Left kidney (tissue), 2 donors: ENCODE data around the gene CHP2. TPM values are rescaled to one million over a fixed set of nuclear protein-coding genes. Genes with fewer than 3 reads are reported as not detected.
"Not testable (repeated sequence)": the region's sequence is repeated elsewhere in the genome, so short reads cannot be mapped to it uniquely, and the experiment has no call there.

ENCODE experiments used
- DNase-seq: peaks from one replicate; pipeline ENCODE4 v3.0.0-alpha.2; 2013
- polyA plus RNA-seq: library from polyadenylated mRNA; unstranded; fragments of 120-200 nt; gene quantifications from one replicate; pipeline ENCODE4 v1.2.1, GENCODE V29; 2013; ENCODE audit not compliant: insufficient read length

CHP2 gene
- polyA plus RNA-seq, 1 donor, result 1.0 TPM

DNA sequence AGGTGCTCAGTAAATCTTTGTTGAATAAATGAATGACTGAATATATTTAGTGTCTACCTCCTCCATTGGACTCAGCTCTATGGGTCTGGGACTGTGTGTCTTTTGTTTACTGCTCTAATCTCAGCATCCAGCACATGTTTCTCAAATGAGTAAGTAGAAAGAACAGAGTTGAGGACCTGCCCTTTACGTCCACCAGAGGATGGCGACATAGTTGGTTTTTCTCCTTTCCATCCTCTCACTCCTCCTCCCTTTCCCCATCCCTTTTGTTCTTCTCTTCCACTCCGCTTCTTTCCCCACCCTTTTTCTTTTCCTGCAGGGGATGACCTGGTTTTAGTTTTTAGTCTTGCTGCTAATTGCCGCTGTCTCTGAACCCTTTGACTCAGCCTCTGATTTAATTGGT lies 12.1 kb upstream of the CHP2 start:
- no peak for DNase-seq

DNA sequence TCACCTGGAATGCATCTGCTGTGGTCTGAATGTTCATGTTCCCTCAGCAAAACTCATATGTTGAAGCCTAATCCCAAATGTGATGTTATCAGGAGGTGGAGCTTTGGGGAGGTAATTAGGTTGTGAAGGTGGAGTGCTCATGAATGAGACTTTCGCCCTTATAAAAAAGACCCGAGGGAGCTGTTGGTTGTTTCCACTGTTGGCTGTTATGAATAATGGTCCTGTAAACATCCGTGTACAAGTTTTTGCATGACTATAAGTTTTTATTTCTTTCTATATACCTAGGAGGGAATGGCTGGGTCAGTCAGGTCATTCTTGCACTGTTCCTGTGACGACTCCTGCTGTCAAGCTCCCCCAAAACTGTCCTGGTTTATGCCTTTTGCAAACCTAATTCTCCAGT lies 9.6 kb upstream of the CHP2 start:
- DNase-seq, result no peak

DNA sequence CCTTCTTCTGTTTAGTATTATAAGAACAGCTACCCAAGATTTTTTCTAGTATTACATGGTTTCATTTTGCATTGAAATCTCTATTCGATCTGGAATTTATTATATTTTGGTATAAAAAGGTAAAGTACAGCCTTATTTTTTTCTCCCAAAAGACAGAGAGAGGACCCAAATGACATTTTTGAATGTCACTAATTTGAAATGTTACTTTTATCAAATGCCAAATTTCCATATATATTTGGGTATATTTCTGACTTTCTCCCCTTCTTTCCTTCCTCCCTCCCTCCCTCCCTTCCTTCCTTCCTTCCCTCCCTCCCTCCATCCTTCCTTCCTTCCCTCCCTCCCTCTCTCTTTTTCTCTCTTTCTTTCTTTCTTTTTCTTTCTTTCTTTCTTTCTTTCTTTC lies 6.2 kb upstream of the CHP2 start:
- no peak for DNase-seq

DNA sequence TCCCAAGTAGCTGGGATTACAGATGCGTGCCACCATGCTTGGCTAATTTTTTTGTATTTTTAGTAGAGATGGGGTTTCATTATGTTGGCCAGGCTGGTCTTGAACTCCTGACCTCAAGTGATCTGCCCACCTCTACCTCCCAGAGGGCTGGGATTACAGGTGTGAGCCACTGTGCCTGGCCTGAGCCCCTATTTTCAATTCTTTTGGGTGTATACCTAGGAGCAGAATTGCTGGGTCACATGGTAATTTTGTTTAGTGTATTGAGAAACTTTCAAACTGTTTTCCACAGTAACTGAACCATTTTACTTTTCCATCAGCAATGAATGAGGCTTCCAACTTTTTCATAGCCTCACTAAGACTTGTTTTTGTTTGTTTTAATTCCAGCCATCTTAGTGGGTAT lies 3.8 kb upstream of the CHP2 start:
- not testable (repeated sequence) for DNase-seq

DNA sequence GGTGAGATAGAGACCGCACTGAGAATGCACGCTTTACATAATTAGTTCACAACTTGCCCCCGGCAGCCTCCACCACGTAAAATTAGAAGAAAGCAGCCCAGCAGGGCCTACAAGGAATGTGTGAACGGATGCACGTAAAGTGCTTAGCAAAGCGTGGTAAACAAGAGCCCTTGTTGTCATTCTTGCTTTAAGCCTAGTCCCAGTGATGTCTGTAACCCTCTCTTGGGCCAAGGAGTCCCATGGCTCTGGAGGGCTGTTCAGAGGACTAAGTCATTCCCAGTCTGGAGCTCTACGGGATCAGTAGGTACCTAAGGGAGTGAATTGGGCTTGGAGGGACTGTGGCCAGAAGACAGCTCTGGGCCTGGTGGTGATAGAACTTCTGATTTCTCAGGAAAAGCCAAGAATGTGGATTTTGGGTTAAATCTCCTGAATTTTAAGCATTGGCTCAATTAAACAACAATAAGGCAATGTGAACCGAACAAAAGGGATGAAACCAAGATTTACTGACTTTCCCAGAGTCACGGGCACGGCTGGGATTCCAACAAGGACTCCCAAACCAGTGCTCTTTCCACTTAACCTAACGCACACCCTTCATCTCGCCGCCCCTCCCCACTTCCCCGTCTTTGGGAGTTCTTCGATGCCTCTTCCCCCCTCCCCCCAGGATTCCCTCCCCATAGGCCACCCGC lies 775 bp upstream of the CHP2 start:
- no peak for DNase-seq

DNA sequence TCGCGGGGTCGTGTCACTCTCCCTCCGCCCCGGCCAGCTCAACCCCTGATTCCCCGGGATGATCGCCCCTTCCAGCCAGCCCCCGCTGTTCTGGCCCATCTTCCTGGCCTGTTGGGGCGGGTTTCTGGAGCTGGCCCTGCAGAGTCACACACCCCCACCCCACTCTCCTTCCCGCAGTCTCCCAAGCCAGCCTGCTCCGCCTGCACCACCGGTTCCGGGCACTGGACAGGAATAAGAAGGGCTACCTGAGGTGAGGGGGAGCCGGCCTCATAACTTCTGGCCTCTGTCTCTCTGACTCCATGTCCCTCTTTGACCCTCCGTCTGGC lies 621 bp downstream of the CHP2 start:
- no peak for DNase-seq

DNA sequence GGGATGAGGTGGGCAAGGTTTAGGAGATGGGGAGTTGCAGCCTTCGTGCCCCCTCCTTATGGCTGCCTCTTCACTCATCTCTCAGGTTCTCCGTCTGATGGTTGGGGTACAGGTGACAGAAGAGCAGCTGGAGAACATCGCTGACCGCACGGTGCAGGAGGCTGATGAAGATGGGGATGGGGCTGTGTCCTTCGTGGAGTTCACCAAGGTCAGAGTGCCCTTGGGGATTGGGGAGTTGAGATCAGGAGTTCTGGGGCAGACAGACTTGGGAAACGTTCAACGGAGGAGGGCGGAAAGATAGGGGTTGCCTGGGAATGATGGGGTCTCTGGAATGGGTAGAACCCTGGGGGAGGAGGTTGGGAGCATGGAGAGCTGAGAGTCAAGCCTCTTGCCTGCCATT lies 2.3 kb downstream of the CHP2 start:
- no peak for DNase-seq

DNA sequence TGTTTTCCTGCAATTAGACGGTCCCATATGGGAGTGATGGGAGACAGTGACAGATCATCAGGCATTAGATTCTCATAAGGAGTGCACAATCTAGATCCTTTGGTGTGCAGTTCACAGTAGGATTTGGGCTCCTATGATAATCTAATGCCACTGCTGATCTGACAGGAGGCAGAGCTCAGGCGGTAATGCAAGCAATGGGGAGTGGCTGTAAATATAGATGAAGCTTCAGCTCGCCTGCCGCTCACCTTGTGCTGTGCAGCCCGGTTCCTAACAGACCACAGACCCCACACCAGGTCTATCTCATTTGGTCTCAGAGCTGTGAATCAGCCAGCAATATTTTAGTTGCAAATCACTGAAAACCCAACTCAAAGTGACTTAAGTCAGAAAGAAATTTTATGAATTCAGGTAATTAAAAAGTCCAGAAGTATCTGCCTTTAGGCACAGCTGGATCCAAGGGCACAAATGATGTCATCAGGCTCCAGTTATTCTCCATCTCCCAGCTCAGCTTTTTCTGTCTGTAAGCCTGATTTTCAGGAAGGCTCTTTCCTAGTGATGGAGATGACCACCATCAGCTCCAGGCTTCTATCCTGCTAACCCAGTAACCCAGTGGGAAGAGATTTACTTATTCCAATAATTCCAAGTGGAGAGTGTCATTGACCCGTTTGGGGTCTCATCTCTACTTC lies 3.3 kb downstream of the CHP2 start:
- DNase-seq, result no peak

DNA sequence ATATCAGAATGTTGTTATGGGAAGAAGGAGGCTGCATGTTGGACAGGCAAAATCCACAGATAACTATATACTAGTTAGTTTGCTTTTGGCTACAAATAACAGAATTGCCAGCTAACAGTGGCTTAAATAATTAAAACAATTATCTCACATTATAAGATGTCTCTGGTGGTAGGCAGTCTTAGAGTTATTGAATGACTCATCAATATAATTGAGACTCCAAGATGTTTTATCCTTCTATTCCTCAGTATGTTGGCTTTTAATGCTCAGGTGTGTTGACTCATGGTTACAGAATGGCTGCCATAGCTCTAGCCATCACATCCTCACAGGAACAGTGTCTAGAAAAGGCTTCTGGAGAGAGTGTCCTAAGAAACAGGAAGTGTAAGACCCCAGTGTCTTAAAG lies 11.1 kb downstream of the CHP2 start:
- DNase-seq, result no peak

DNA sequence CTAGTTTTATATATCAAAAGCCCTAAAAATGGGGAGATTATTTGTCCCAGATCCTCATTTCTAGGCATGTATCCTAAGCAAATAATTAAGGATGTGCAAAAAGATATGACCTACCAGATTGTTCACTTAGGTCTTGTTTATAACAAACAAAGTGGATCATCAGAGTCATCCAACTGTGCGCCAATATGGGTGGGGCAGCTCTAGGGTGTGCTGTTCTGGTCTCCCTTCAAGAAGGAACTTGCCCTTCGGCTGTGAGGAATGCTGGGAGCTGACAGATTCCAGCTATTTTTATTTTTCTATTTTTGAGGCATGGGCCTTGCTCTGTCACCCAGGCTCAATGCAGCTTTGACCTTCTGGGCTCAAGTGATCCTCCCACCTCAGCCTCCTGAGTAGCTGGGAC lies 13.8 kb downstream of the CHP2 start:
- no peak for DNase-seq

DNA sequence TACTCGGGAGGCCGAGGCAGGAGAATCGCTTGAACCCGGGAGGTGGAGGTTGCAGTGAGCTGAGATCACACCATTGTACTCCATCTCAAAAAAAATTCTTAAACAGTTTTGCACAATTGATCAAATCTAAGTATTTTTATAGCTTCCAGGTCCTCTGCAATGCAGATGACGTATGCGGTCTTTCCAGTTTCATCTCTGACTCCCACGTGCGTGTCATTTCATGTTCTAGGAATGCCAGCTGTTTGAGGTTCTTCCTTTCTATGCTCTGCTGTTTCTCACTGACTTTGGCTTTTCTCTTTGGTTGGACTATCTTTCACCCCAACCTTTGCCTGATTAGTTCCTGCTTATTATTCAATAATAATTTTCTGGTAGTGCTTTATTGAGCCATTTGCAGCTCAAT lies 16.2 kb downstream of the CHP2 start:
- no peak for DNase-seq

DNA sequence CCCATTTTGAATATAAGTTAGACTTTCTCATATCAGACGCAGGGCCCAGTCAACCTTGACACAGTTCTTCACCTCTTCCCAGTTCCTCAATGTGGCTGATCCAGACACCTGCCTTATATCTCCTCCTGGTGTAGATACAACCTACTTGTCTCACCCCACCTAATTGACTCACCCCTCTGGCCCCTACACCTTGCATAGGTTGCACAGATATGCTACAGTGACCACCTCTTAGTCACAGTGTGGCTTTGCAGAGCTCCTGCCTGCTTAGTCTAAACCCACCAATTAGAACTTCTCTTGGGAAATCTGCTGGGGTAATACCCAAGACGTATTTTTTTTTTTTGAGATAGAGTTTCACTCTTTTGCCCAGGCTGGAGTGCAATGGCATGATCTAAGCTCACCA lies 16.8 kb downstream of the CHP2 start:
- no peak for DNase-seq

DNA sequence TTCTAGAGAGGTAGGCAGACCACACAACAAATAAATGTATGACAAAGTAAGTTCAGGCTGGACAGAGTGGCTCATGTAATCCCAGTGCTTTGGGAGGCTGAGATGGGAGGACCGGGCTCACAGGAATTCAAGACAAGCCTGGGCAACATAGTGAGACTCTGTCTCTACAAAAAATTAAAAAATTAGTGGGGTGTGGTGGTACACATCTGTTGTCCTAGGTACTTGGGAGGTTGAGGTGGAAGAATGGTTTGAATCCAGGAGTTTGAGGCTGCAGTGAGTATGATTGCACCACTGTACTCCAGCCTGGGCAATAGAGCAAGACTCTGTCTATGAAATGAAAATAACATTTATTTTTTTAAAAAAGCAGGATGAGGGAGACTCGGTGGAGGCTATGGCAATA lies 18.5 kb downstream of the CHP2 start:
- no peak for DNase-seq

DNA sequence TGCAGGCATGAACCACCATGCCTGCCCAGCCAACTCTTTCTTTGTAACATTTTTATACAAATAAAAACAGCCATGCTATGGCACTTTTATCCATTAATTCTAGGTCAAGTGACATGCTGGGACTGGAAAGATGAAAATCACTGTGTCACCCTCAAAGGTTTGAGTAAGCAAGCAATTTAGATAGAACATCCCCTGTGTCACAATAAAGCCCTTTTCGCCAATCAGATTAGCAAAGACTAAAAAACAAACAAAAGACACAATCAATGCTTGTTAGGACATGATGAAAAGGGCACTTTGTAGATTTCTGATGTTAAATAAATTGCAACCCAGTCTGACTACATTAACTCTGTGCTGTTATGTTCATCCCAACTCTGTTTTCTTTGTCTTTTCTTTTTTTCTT lies 26.4 kb downstream of the CHP2 start:
- DNase-seq, result no peak

DNA sequence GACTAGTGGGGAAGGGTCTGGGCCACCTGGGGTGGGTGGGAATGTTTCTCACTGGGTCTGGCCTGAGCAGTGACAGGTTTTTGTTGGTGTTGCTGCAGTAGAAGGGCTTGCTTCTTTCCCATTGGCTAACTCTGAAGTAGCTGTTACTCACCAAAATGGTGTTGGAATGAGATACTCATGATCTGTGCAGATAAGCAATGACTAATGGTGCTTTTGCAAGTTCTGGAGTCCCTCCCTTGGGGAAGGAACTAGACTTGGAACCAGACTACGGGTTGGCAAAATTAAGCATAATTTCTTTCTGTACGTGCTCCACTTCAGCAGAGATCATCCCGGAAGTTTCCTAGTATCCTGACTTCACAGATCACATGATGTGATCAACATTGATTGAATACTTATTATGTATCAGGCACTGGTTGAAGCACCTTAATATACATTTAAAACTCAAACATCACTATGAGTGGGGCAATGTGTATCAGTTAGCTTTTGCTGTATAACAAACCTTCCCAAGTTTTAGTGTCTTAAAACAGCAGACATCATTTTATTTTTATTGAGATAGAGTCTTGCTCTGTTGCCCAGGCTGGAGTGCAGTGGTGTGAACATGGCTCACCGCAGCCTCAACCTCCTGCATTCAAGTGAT lies 30.1 kb downstream of the CHP2 start:
- no peak for DNase-seq

DNA sequence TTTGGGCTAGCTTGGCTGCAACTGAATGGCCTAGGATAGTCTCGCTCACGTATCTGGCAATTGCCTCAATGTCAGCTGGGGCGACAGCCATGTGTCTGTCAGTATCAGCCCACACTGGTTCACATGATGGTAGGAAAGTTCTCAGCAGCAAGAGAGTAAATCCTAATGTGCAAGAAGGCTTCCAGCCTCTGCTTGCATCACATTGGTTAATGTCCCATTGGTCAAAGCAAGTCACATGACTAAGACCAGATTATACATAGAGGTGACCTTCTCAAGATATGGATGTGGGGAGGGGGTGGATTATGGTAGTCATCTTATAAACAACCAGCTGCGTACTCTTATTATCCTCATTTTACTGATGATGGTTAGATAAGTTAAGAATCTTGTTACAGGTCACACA lies 31.0 kb downstream of the CHP2 start:
- DNase-seq, result no peak

DNA sequence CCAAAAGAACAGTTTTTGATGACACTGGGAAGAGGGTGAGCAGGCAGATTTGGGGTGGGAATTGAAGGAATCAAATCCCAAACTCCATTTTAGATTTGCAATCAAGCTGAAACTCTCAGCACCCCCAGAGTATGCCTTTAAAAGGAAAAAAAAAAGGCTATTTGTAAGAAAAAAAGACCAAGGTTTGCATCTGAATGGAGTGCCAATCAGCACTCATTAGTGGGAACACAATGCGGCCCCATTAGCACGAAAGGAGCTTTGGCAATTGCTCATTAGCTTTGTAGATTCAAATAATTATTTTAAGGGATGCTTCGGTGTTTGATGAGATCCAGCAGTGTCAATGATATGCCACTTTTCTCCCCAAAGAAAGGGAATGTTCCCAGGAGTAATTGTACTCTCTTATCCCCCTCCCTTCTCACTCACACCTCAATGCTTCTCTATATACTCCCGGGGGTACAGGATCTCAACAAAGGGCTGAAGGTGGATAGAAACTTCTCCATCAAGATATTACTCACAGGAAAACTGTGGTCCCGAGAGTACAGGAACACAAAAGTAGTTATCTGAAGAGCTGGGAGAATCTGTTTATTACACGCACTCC lies 32.2 kb downstream of the CHP2 start:
- no peak for DNase-seq

DNA sequence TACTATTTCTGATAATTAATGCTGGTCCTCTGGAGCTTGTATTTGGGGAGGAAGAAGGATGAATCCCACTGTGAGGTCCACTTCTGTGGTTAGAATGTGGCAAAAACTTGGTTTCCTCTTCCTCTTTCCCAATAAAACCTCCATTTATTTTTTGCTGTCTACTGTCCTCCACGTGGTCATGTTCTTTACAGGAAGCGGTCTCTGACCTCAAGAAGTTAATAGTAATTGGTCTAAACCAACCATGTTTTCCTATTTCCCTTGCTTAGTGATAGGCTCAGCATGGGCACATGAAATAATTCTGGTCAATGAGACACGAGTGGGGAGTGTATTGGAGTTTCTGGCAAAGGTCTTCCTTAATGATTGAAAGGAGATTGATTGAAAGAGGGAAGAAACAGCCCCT lies 33.9 kb downstream of the CHP2 start:
- no peak for DNase-seq

DNA sequence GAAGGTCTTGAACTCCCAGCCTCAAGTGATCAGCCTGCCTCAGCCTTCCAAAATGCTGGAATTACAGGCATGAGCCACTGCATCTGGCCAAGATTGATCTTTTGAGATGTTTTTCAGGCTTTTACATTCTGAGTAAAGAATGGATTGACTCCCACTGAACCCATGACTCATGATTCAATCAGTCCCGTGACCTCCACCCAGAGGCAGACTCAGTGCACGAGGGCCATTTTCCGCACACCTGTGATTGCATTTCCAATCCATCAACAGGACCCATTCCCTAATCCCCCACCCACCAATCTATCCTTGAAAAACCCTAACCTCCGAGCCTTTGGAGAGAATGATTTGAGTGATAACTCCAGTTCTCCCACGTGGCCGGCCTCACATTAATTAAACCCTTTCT lies 40.6 kb downstream of the CHP2 start:
- DNase-seq, result no peak

DNA sequence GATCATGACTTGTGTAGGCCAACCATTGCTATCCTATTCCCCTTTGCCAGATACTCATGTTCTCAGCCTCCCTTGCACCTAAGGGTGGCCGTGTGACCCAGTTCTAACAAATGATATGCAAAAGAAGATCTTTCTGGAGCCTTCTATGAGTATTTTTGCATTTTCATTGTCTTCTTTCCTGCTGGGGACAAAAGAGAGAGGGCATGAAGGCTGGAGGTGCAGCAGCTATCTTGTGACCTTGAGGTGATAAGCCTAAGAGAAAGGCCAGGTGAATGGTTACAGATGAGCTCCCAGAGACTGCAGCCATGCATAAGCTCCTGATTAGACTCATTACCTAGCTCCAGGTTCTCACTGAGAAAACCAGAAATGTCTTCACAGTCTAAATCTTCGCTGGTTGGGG lies 42.1 kb downstream of the CHP2 start:
- no peak for DNase-seq

DNA sequence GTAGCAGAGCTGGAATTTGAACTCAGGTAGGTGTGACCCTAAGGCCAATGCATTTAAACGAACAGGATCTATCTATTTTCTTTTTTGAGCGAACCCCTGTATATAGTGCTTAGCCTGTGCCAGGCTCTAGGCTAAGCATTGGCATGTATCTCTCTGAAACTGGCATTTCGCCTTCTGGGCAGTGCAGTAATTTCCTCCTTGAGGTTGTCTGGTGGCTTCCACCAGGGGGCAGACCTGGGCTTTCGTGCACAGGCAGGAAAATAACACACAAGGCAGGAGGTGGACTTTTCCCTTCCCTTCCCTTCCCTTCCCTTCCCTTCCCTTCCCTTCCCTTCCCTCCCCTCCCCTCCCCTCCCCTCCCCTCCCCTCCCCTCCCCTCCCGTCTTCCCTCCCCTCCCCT lies 46.6 kb downstream of the CHP2 start:
- DNase-seq, result peak; percentile 42

DNA sequence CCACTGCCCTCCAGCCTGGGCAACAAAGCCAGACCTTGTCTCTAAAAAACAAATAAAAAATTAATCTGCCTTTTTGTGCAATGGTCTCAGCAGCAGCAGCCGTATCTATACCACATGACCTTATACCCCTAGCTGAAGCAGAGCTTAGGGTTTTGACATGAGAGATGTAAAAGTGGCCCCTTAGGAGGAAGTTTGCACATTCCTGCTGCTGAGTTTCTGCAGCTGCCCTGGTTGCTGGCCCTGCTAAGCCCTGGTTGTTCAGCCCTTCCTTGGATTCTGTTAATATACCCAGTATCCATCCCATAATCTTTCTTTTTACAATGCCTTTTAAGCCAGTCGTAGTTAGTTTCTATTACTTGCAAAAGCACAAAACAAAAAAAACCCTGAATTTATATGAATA lies 48.0 kb downstream of the CHP2 start:
- no peak for DNase-seq

DNA sequence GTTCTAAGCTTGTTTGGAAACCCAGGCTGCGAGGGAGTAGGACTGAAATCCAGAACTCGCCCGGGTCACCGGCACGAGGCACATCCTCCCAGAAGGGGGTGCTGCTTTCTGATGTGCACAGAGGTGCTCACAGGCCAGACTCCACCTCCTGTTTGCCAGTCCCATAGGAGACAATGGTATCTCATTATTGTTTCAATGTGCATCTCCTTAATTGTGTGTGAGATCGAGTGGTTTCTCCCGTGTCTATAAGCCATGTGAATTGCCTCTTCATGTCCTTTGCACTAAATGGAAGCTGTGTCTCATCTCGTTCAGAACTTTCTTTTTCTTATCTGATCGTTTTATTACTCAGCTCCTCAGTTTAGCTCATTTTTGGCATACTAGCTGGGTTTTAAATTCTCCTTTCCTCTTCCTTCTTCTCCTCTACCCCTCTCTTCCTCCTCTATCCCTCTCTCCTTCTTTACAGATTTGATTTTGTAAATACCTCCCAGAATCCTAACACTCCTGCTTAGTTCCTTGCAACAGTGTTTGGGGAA lies 48.8 kb downstream of the CHP2 start:
- no peak for DNase-seq
